SK-N-SH (cell line): ENCODE data around the gene IGF1R.

Experiments used
- CTCF ChIP-seq: fragments of 200-600 bp; sonication (generic); IDR thresholded peaks from 2 replicates; pipeline ENCODE4 v1.6.1; 2017; ENCODE audit warnings: antibody characterized with exemption, mild to moderate bottlenecking, moderate library complexity
- EZH2phosphoT487 ChIP-seq: fragments of 200-600 bp; sonication (generic); IDR thresholded peaks from 2 replicates; pipeline ENCODE4 v1.6.1; 2017; ENCODE audit warnings: low read depth, mixed run types, mild to moderate bottlenecking, antibody characterized with exemption, moderate library complexity, borderline replicate concordance
- GABPA ChIP-seq: IDR thresholded peaks from 2 replicates; pipeline ENCODE4 v1.4.0; 2012; ENCODE audit warnings: low read depth, mild to moderate bottlenecking
- MAX ChIP-seq: IDR thresholded peaks from 2 replicates; pipeline ENCODE4 v1.4.0; 2012; ENCODE audit warnings: low read depth
- NRF1 ChIP-seq: IDR thresholded peaks from 2 replicates; pipeline ENCODE4 v1.6.1; 2012; ENCODE audit warnings: low read depth, mild to moderate bottlenecking, low read length
- POLR2AphosphoS5 ChIP-seq: IDR thresholded peaks from 2 replicates; pipeline ENCODE4 v1.6.1; 2012; ENCODE audit warnings: low read depth, low read length
- RAD21 ChIP-seq: IDR thresholded peaks from 2 replicates; pipeline ENCODE4 v1.6.1; 2012; ENCODE audit warnings: mild to moderate bottlenecking, low read length
- REST ChIP-seq: IDR thresholded peaks from 2 replicates; pipeline ENCODE4 v1.6.1; 2012; ENCODE audit warnings: mild to moderate bottlenecking, low read depth, low read length, moderate library complexity
- USF2 ChIP-seq: fragments of 150-350 bp; IDR thresholded peaks from 2 replicates; pipeline ENCODE4 v1.6.1; 2017; ENCODE audit warnings: antibody characterized with exemption, low read length, low read depth, borderline replicate concordance
- YY1 ChIP-seq: IDR thresholded peaks from 2 replicates; pipeline ENCODE4 v1.4.0; 2012; ENCODE audit warnings: low read depth, mild to moderate bottlenecking

GRCh38 chr15:98859149-98859548 lies 210.8 kb downstream of the IGF1R start:
- TF ChIP-seq REST (no peak), MAX (no peak), GABPA (no peak), CTCF (no peak), EZH2phosphoT487 (no peak), RAD21 (no peak), USF2 (no peak), YY1 (no peak), POLR2AphosphoS5 (no peak), NRF1 (no peak)
